Endothelial cell of umbilical vein (primary cell): ENCODE measurements around the gene ZDHHC14. TPM values are rescaled to one million over a fixed set of nuclear protein-coding genes. Genes with fewer than 3 reads are reported as not detected.

Experiments
- BruUV-seq: library from RNA; stranded (reverse); fragments of 400-500 nt; replicated peaks from 2 replicates; lab custom pipeline; 2021; lab: Mats Ljungman, UMichigan
- CTCF ChIA-PET: fragments of 300-600, 350-600 bp; sonication (Branson Sonifier 250); formaldehyde crosslinking; loops from one replicate; lab custom pipeline; 2021; ENCODE audit warnings: antibody characterized with exemption, inconsistent platforms; lab: Charles Lee
- POLR2A ChIA-PET: fragments of 300-600, 350-600 bp; sonication (Branson Sonifier 250); formaldehyde crosslinking; loops from one replicate; lab custom pipeline; 2021; ENCODE audit warnings: antibody characterized with exemption, inconsistent platforms; lab: Charles Lee
- DNase-seq: peaks from one replicate; pipeline ENCODE4 v3.0.0-alpha.2; 2011; ENCODE audit warnings: low read depth, low spot score
- FAIRE-seq: peaks from 2 replicates; lab custom pipeline; 2011; peaks lifted over from hg19 to GRCh38; lab: Jason Lieb, UNC
- H2AFZ ChIP-seq: 2 replicates; pipeline ENCODE4 v1.6.0; 2012; ENCODE audit warnings: low read depth, low read length, control low read depth, inconsistent platforms
- H3K27ac ChIP-seq: 2 replicates; pipeline ENCODE4 v1.5.1; 2011; ENCODE audit warnings: low read depth, mild to moderate bottlenecking, control low read depth, low read length, moderate library complexity; ENCODE audit not compliant: insufficient read depth
- H3K27me3 ChIP-seq, 2 experiments: 2 replicates each; pipeline versions ENCODE4 v1.6.0 to v1.6.1; 2011; ENCODE audit warnings: low read length in 2 of 2, mixed read lengths in 1 of 2; ENCODE audit not compliant: control insufficient read depth in 2 of 2, insufficient read depth in 2 of 2
- H3K36me3 ChIP-seq, 2 experiments: 2 replicates in 1 of 2; 3 replicates in 1 of 2; pipeline ENCODE4 v1.5.1; 2011; ENCODE audit warnings: low read length in 2 of 2, mild to moderate bottlenecking in 1 of 2, moderate library complexity in 1 of 2; ENCODE audit not compliant: control insufficient read depth in 2 of 2, insufficient read depth in 2 of 2; ENCODE audit errors: extremely low read depth in 1 of 2
- H3K4me1 ChIP-seq: 3 replicates; pipeline ENCODE4 v1.5.1; 2011; ENCODE audit warnings: mild to moderate bottlenecking, low read length; ENCODE audit not compliant: control insufficient read depth, insufficient read depth; ENCODE audit errors: extremely low read depth
- H3K4me2 ChIP-seq: 2 replicates; pipeline ENCODE4 v1.6.1; 2011; ENCODE audit warnings: low read length, control low read depth, mixed read lengths; ENCODE audit not compliant: insufficient read depth
- H3K4me3 ChIP-seq, 3 experiments: fragments of 200-600 bp in 1 of 3; sonication (generic), shearing (Covaris generic) in 1 of 3; replicated peaks in 1 of 3; 2 replicates each; pipeline ENCODE4 v1.5.1; 2011 to 2016; ENCODE audit warnings: control low read depth in 3 of 3, low read length in 3 of 3, mild to moderate bottlenecking in 2 of 3, inconsistent platforms in 1 of 3, low read depth in 1 of 3, moderate library complexity in 1 of 3; ENCODE audit not compliant: insufficient read depth in 1 of 3
- H3K79me2 ChIP-seq: 2 replicates; pipeline ENCODE4 v1.6.0; 2012; ENCODE audit warnings: low read length, inconsistent platforms; ENCODE audit not compliant: control insufficient read depth, insufficient read depth
- H3K9ac ChIP-seq: replicated peaks from 2 replicates; pipeline ENCODE3; 2011; ENCODE audit warnings: low read length, control low read depth; ENCODE audit not compliant: insufficient read depth; ENCODE audit errors: extremely low read depth
- H3K9me1 ChIP-seq: replicated peaks from 3 replicates; pipeline ENCODE4 v1.6.0; 2011; ENCODE audit warnings: mild to moderate bottlenecking, low read length; ENCODE audit not compliant: control insufficient read depth, insufficient read depth; ENCODE audit errors: extremely low read depth
- H3K9me3 ChIP-seq: replicated peaks from 2 replicates; pipeline ENCODE4 v1.5.1; 2012; ENCODE audit warnings: low read length, inconsistent platforms; ENCODE audit not compliant: control insufficient read depth, insufficient read depth
- H4K20me1 ChIP-seq: replicated peaks from 2 replicates; pipeline ENCODE3; 2011; ENCODE audit warnings: mild to moderate bottlenecking, low read length; ENCODE audit not compliant: control insufficient read depth, insufficient read depth; ENCODE audit errors: extremely low read depth
- EZH2 ChIP-seq: IDR thresholded peaks from 2 replicates; pipeline ENCODE4 v1.6.1; 2012; ENCODE audit warnings: borderline replicate concordance, low read depth, mild to moderate bottlenecking, moderate library complexity, low read length, inconsistent platforms; ENCODE audit not compliant: severe bottlenecking
- FOS ChIP-seq: IDR thresholded peaks from 2 replicates; pipeline ENCODE4 v1.6.1; 2011; ENCODE audit warnings: mild to moderate bottlenecking, low read length, moderate library complexity, borderline replicate concordance; ENCODE audit not compliant: insufficient read depth
- GATA2 ChIP-seq: IDR thresholded peaks from 2 replicates; pipeline ENCODE4 v1.7.0; 2011; ENCODE audit warnings: low read depth, mild to moderate bottlenecking, moderate library complexity, mixed read lengths, low read length; ENCODE audit not compliant: insufficient read length, insufficient read depth
- JUN ChIP-seq: IDR thresholded peaks from 2 replicates; pipeline ENCODE4 v1.6.1; 2011; ENCODE audit warnings: borderline replicate concordance, low read depth; ENCODE audit not compliant: insufficient read length, insufficient read depth
- MYC ChIP-seq: IDR thresholded peaks from one replicate; pipeline ENCODE4 v1.6.1; 2011; ENCODE audit warnings: mild to moderate bottlenecking, low read depth, low read length
- POLR2A ChIP-seq: IDR thresholded peaks from 2 replicates; pipeline ENCODE4 v1.6.1; 2012; ENCODE audit warnings: low read depth, mild to moderate bottlenecking, control low read depth, low read length
- POLR2AphosphoS5 ChIP-seq: IDR thresholded peaks from 2 replicates; pipeline ENCODE4 v1.6.1; 2012; ENCODE audit warnings: low read depth, mild to moderate bottlenecking, control low read depth, low read length, moderate library complexity; ENCODE audit not compliant: insufficient read depth
- dilution Hi-C: fragments of 300-500 bp; cut with MboI; formaldehyde crosslinking; loops from one replicate; pipeline ENCODE4 v1.15.0; 2019; ENCODE audit warnings: low sequenced_read_pairs; ENCODE audit not compliant: extremely low pct_ligation_motif_present
- intact Hi-C: fragments of 100-400 bp; cut with micrococcal nuclease; formaldehyde crosslinking; loops from one replicate; pipeline ENCODE4 v1.10.0; 2022
- polyA plus RNA-seq, 4 experiments: library from polyadenylated mRNA; depleted of rRNA in 3 of 4; stranded (reverse) in 3 of 4; unstranded in 1 of 4; fragments of >200 nt; gene quantifications; 2 replicates each; pipeline versions ENCODE4 v1.2.1 to v1.2.3, GENCODE V29; 2011 to 2012; ENCODE audit warnings: missing spikeins in 1 of 4
- total RNA-seq: library from RNA; stranded (reverse); gene quantifications from 2 replicates; pipeline ENCODE4 v1.2.3, GENCODE V29; 2021
- TF ChIP-seq, protein P1 (sequence below), 2 donors: IDR thresholded peaks; 1 replicate in 1 of 2; 2 replicates in 1 of 2; pipeline ENCODE4 v1.5.1; 2011; ENCODE audit warnings: low read length in 2 of 2, mild to moderate bottlenecking in 2 of 2, moderate library complexity in 2 of 2, control low read depth in 1 of 2, inconsistent platforms in 1 of 2, low read depth in 1 of 2; ENCODE audit not compliant: insufficient read depth in 1 of 2; ENCODE audit errors: extremely low read depth in 1 of 2
- TF ChIP-seq, protein P2 (sequence below): IDR thresholded peaks from 2 replicates; pipeline ENCODE4 v1.6.1; 2011; ENCODE audit not compliant: insufficient read depth, insufficient read length

ZDHHC14 gene
- total and polyA plus RNA-seq, 2 donors (not counting 3 experiments of a cell fraction or from before 2014, with no cell fraction given): 23.0 to 25.6 TPM

DNA sequence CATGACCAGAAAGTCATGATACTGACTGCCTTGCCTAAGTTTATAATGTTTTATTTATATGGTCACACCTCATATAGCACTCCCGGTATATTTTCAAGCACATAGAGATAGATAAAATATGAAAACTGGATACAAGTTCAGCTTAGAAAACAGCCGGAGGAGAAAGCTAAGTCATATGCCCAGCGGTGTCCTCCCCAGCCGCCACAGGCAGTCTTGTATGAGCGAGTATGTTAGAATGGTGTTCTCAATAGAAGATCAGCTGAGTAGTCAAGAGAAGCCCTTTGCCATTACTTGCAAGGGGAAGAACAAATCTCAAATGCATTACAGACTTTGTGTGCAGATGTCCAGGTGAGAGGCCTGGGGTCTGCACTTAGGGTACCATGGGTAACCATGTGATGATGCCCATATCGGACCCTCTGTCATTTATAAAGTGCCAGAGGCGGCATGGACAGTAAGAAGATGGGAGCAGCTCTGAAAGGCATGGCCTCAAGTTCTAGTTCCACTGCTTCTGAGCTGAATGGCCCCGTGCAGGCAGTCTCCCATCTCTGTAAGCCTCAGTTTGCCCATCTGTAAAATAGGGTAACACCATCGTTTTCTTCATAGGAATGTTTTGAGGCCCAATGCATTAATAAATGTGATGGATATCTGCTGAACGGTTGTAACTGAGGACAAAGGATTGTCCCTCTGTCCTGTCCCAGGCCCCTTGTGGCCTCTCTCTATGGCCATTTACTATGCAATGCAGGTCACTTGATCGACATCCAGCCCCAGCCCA, 246.4 kb downstream of the ZDHHC14 start:
- H3K9me1 ChIP-seq: no peaks in the 10 kb centered on the region
- H3K9me3 ChIP-seq: no peaks in the 10 kb centered on the region
- no peak overlapping the region for H3K4me2 ChIP-seq
- dilution Hi-C loops (no loop called here), intact Hi-C loops (no loop called here)
- no peak overlapping the region for H3K4me3 ChIP-seq
- POLR2A ChIA-PET: no interaction called here
- no peak overlapping the region for H3K27ac ChIP-seq
- H3K9ac ChIP-seq: no peak overlapping the region
- H3K4me1 ChIP-seq: no peaks in the 10 kb centered on the region
- no TSS peak for BruUV-seq
- TF ChIP-seq, protein P1, sequence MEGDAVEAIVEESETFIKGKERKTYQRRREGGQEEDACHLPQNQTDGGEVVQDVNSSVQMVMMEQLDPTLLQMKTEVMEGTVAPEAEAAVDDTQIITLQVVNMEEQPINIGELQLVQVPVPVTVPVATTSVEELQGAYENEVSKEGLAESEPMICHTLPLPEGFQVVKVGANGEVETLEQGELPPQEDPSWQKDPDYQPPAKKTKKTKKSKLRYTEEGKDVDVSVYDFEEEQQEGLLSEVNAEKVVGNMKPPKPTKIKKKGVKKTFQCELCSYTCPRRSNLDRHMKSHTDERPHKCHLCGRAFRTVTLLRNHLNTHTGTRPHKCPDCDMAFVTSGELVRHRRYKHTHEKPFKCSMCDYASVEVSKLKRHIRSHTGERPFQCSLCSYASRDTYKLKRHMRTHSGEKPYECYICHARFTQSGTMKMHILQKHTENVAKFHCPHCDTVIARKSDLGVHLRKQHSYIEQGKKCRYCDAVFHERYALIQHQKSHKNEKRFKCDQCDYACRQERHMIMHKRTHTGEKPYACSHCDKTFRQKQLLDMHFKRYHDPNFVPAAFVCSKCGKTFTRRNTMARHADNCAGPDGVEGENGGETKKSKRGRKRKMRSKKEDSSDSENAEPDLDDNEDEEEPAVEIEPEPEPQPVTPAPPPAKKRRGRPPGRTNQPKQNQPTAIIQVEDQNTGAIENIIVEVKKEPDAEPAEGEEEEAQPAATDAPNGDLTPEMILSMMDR (IDR thresholded peaks at IDR 0.05; ENCODE audit: extremely low read depth in 1 of 2, insufficient read depth in 1 of 2, low read depth in 1 of 2, low read length in 2 of 2): no peak
- TF ChIP-seq MYC (no peak), POLR2A (no peak), POLR2AphosphoS5 (no peak), JUN (no peak), FOS (no peak), GATA2 (no peak), EZH2 (no peak)
- TF ChIP-seq, protein P2, sequence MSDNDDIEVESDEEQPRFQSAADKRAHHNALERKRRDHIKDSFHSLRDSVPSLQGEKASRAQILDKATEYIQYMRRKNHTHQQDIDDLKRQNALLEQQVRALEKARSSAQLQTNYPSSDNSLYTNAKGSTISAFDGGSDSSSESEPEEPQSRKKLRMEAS: no peak
- H2AFZ ChIP-seq: no peak overlapping the region
- H3K79me2 ChIP-seq: no peaks in the 10 kb centered on the region
- no peaks in the 10 kb centered on the region for H3K36me3 ChIP-seq
- no peak for DNase-seq
- no peaks in the 10 kb centered on the region for H3K27me3 ChIP-seq
- no peak for FAIRE-seq
- CTCF ChIA-PET: interaction anchor here (0.8 to 1.2 kb wide), 2 partner anchors 10 to 313 kb away, joined by 3 to 7 read pairs; no protein-coding TSS in a partner anchor
- H4K20me1 ChIP-seq: no peaks in the 10 kb centered on the region
